ENCODE measurements around the gene BMPR1A.
"Not testable (repeated sequence)": the region's sequence is repeated elsewhere in the genome, so short reads cannot be mapped to it uniquely, and the experiment has no call there.

BMPR1A gene

GRCh38 chr10:86938260-86938659 lies 181.8 kb downstream of the BMPR1A start:
- H3K36me3 Mint-ChIP-seq (ENCODE audit: low read depth), result no peaks in the 10 kb centered on the region
- intact Hi-C loops (cut with micrococcal nuclease), result no loop called here
- peaks cover 4% of the 10 kb centered on the region for H3K27me3 Mint-ChIP-seq
- H3K27ac Mint-ChIP-seq, result no peak overlapping the region
- H3K9me3 Mint-ChIP-seq, result no peaks in the 10 kb centered on the region
- no peak overlapping the region for H3K4me3 Mint-ChIP-seq
- H3K4me1 Mint-ChIP-seq (ENCODE audit: low read depth), result no peaks in the 10 kb centered on the region

GRCh38 chr10:86940076-86940475 lies 183.7 kb downstream of the BMPR1A start:
- H3K4me1 Mint-ChIP-seq (ENCODE audit: low read depth); intact Hi-C loops (cut with micrococcal nuclease); H3K9me3 Mint-ChIP-seq; H3K27me3 Mint-ChIP-seq; H3K4me3 Mint-ChIP-seq; H3K27ac Mint-ChIP-seq; H3K36me3 Mint-ChIP-seq (ENCODE audit: low read depth): not testable (repeated sequence)

- Mint-ChIP-seq H3K4me3 (no peak overlapping the region), H3K27ac (no peak overlapping the region), H3K9me3 (no peaks in the 10 kb centered on the region), H3K4me1 (ENCODE audit: low read depth) (no peaks in the 10 kb centered on the region), H3K36me3 (ENCODE audit: low read depth) (no peaks in the 10 kb centered on the region), H3K27me3 (peaks cover 4% of the 10 kb centered on the region)
- intact Hi-C loops (cut with micrococcal nuclease), result no loop called here
These were observed 184.3 kb downstream of the BMPR1A start for GRCh38 chr10:86940677-86941076.

- Mint-ChIP-seq H3K27ac (no peak overlapping the region), H3K36me3 (ENCODE audit: low read depth) (no peaks in the 10 kb centered on the region), H3K9me3 (no peaks in the 10 kb centered on the region), H3K4me3 (no peak overlapping the region), H3K27me3 (peaks cover 4% of the 10 kb centered on the region), H3K4me1 (ENCODE audit: low read depth) (no peaks in the 10 kb centered on the region)
- intact Hi-C loops (cut with micrococcal nuclease), result no loop called here
These were observed 185.0 kb downstream of the BMPR1A start for GRCh38 chr10:86941426-86941825.

- intact Hi-C loops (cut with micrococcal nuclease), result no loop called here
- H3K27ac Mint-ChIP-seq, result no peak overlapping the region
These were observed 185.6 kb downstream of the BMPR1A start for GRCh38 chr10:86941991-86942421.

GRCh38 chr10:86942441-86943315 lies 186.3 kb downstream of the BMPR1A start:
- no peak overlapping the region for H3K27ac Mint-ChIP-seq
- no peaks in the 10 kb centered on the region for H3K36me3 Mint-ChIP-seq (ENCODE audit: low read depth)
- H3K4me3 Mint-ChIP-seq, result no peak overlapping the region
- peaks cover 10% of the 10 kb centered on the region for H3K27me3 Mint-ChIP-seq
- no peaks in the 10 kb centered on the region for H3K4me1 Mint-ChIP-seq (ENCODE audit: low read depth)
- intact Hi-C loops (cut with micrococcal nuclease), result no loop called here
- H3K9me3 Mint-ChIP-seq, result no peaks in the 10 kb centered on the region

More at GRCh38 chr10:86941991-86942421, 185.6 kb downstream of the BMPR1A start:
- Mint-ChIP-seq H3K4me3 (no peak overlapping the region), H3K27me3 (peaks cover 10% of the 10 kb centered on the region), H3K36me3 (ENCODE audit: low read depth) (no peaks in the 10 kb centered on the region), H3K9me3 (no peaks in the 10 kb centered on the region), H3K4me1 (ENCODE audit: low read depth) (no peaks in the 10 kb centered on the region)

GRCh38 chr10:86943316-86944030 lies 187.1 kb downstream of the BMPR1A start:
- no peak overlapping the region for H3K27ac Mint-ChIP-seq

GRCh38 chr10:86944031-86944419 lies 187.6 kb downstream of the BMPR1A start:
- Mint-ChIP-seq H3K27ac (no peak overlapping the region), H3K4me1 (ENCODE audit: low read depth) (no peaks in the 10 kb centered on the region), H3K36me3 (ENCODE audit: low read depth) (no peaks in the 10 kb centered on the region), H3K4me3 (no peak overlapping the region), H3K27me3 (peaks cover 14% of the 10 kb centered on the region), H3K9me3 (no peaks in the 10 kb centered on the region)
- intact Hi-C loops (cut with micrococcal nuclease), result no loop called here

More at GRCh38 chr10:86943316-86944030, 187.1 kb downstream of the BMPR1A start:
- Mint-ChIP-seq H3K36me3 (ENCODE audit: low read depth) (no peaks in the 10 kb centered on the region), H3K4me3 (no peak overlapping the region), H3K27me3 (peaks cover 14% of the 10 kb centered on the region), H3K9me3 (no peaks in the 10 kb centered on the region), H3K4me1 (ENCODE audit: low read depth) (no peaks in the 10 kb centered on the region)
- intact Hi-C loops (cut with micrococcal nuclease), result no loop called here

GRCh38 chr10:86944471-86944870 lies 188.1 kb downstream of the BMPR1A start:
- Mint-ChIP-seq H3K4me3 (no peak overlapping the region), H3K4me1 (ENCODE audit: low read depth) (no peaks in the 10 kb centered on the region), H3K27ac (no peak overlapping the region), H3K27me3 (peaks cover 14% of the 10 kb centered on the region), H3K36me3 (ENCODE audit: low read depth) (no peaks in the 10 kb centered on the region), H3K9me3 (no peaks in the 10 kb centered on the region)
- intact Hi-C loops (cut with micrococcal nuclease), result no loop called here

GRCh38 chr10:86944907-86945306 lies 188.5 kb downstream of the BMPR1A start:
- Mint-ChIP-seq H3K27me3 (peaks cover 14% of the 10 kb centered on the region), H3K4me1 (ENCODE audit: low read depth) (no peaks in the 10 kb centered on the region), H3K27ac (no peak overlapping the region), H3K36me3 (ENCODE audit: low read depth) (no peaks in the 10 kb centered on the region), H3K9me3 (no peaks in the 10 kb centered on the region), H3K4me3 (no peak overlapping the region)
- intact Hi-C loops (cut with micrococcal nuclease), result no loop called here

GRCh38 chr10:86945361-86946212 lies 189.2 kb downstream of the BMPR1A start:
- H3K36me3 Mint-ChIP-seq (ENCODE audit: low read depth), result no peaks in the 10 kb centered on the region
- H3K27me3 Mint-ChIP-seq, result peaks cover 14% of the 10 kb centered on the region
- H3K4me1 Mint-ChIP-seq (ENCODE audit: low read depth), result no peaks in the 10 kb centered on the region
- no peaks in the 10 kb centered on the region for H3K9me3 Mint-ChIP-seq
- intact Hi-C loops (cut with micrococcal nuclease), result no loop called here
- no peak overlapping the region for H3K27ac Mint-ChIP-seq
- H3K4me3 Mint-ChIP-seq, result no peak overlapping the region

- intact Hi-C loops (cut with micrococcal nuclease), result no loop called here
- H3K27me3 Mint-ChIP-seq, result peaks cover 14% of the 10 kb centered on the region
- no peaks in the 10 kb centered on the region for H3K4me1 Mint-ChIP-seq (ENCODE audit: low read depth)
- H3K27ac Mint-ChIP-seq, result no peak overlapping the region
- no peaks in the 10 kb centered on the region for H3K36me3 Mint-ChIP-seq (ENCODE audit: low read depth)
- H3K9me3 Mint-ChIP-seq, result no peaks in the 10 kb centered on the region
- no peak overlapping the region for H3K4me3 Mint-ChIP-seq
These were observed 190.1 kb downstream of the BMPR1A start for GRCh38 chr10:86946213-86947155.

GRCh38 chr10:86947806-86948205 lies 191.4 kb downstream of the BMPR1A start:
- peaks cover 13% of the 10 kb centered on the region for H3K9me3 Mint-ChIP-seq
- H3K27me3 Mint-ChIP-seq, result peaks cover 14% of the 10 kb centered on the region
- H3K4me3 Mint-ChIP-seq; H3K4me1 Mint-ChIP-seq (ENCODE audit: low read depth); H3K27ac Mint-ChIP-seq; intact Hi-C loops (cut with micrococcal nuclease); H3K36me3 Mint-ChIP-seq (ENCODE audit: low read depth): not testable (repeated sequence)
